Inferior parietal cortex (tissue), 1 donor: Measurements from ENCODE around the gene CFAP221.
A peak's percentile ranks its signal among the peaks of the same experiment; 100 is the strongest.

Source experiments
- DNase-seq: peaks from one replicate; pipeline ENCODE4 v3.0.0-alpha.2; 2016; ENCODE audit errors: extremely low spot score

The CFAP221 gene

GRCh38 chr2:119544075-119544938 is at the start of gene CFAP221:
TSS of gene CFAP221 (plus strand) at chr2:119544449. CDS start at chr2:119546132, 1,683 bp downstream.
- DNase-seq = peak; percentile 73

GRCh38 chr2:119495948-119496347 is 48.3 kb upstream of the CFAP221 start:
- DNase-seq = no peak

DNA sequence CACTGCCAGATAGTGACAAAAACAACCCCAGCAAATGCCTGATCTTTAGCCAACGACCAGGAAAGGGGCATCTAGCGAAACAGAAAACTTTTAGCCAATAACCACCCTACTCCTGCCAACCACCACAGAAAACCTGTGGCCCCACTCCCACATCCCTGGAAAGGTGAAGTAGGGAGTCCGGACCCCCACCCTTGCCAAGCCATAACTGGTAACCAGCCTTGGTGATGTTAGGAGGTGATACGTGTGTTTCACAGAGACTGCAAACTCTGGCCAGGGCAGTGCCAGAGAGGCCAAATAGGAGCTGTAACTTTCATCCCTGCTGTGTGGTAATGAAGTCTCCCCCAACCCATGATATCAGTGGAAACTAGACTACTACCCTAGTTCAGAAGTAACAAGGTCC is 47.6 kb upstream of the CFAP221 start:
- DNase-seq = no peak

GRCh38 chr2:119508756-119509155 is 35.5 kb upstream of the CFAP221 start:
- DNase-seq = no peak

- DNase-seq = no peak
Measured at GRCh38 chr2:119511989-119512388, 32.3 kb upstream of the CFAP221 start.

DNA sequence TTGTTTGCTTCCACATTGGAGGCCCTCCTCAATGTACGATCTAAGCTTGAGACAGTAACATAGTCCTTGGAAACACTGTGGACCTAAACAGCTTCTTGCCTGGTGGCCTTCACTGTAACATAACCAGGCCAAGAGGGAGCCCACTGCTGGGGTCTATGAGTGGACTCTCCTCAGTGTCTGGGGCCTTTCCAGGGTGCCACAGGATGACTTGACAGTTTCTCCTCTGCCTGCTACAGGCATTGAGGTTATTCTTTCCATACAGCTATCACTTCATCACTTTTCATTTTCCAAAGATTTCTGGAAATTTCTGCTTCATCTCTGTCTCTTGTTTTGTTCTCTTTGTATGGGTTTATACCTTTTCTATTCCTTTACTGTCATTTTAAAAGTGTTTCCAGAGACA is 31.3 kb upstream of the CFAP221 start:
- DNase-seq = no peak

GRCh38 chr2:119513832-119514231 is 30.4 kb upstream of the CFAP221 start:
- no peak for DNase-seq

GRCh38 chr2:119516121-119516520 is 28.1 kb upstream of the CFAP221 start:
- no peak for DNase-seq

- DNase-seq = peak; percentile 15
Measured at GRCh38 chr2:119517433-119517832, 26.8 kb upstream of the CFAP221 start.

- no peak for DNase-seq
Measured at GRCh38 chr2:119518401-119519056, 25.7 kb upstream of the CFAP221 start.

DNA sequence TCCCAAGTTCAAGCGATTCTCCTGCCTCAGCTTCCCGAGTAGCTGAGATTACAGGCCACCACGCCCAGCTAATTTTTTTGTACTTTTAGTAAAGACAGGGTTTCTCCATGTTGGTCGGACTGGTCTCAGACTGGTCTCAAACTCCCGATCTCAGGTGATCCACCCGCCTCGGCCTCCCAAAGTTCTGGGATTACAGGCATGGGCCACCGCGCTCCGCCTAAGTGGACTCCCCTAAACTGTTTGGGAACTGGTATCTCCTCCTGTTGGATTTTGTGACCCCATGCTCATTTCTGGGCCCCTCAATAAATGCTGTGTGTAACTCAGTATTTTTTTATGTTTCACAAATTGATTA is 25.2 kb upstream of the CFAP221 start:
- no peak for DNase-seq

DNA sequence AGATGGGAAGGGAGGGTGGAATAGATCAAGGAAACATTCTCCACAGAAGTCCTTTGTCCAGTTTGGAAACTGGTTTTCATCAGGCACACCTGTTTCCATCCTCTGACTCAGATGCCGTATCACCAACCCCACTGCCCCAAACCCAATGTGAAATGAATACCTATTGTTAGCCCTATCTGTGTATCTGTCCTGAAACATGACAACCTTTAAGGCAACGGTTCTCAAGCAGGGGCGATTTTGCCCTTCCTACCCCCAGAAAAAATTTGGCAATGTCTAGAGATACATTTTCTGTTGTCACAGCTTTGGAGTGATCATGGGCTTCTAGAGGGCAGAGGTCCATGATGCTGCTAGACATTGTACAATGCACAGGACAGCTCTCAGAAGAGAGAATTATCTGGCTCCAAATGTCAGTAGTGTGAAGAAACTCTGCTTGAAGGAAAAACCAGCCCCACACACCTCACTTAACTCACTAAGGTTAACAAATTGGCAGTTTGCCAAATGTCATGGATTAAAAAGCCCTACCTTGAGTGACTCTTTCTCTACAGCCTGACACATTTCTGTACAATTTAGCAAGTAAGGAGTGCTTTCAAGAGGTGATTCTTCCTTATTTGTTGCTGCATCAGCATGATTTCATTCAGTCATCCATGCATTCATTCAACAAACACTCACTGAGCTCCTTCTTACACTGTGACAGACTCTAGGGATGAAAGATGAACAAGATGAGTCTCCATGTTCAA is 23.4 kb upstream of the CFAP221 start:
- DNase-seq = no peak

DNA sequence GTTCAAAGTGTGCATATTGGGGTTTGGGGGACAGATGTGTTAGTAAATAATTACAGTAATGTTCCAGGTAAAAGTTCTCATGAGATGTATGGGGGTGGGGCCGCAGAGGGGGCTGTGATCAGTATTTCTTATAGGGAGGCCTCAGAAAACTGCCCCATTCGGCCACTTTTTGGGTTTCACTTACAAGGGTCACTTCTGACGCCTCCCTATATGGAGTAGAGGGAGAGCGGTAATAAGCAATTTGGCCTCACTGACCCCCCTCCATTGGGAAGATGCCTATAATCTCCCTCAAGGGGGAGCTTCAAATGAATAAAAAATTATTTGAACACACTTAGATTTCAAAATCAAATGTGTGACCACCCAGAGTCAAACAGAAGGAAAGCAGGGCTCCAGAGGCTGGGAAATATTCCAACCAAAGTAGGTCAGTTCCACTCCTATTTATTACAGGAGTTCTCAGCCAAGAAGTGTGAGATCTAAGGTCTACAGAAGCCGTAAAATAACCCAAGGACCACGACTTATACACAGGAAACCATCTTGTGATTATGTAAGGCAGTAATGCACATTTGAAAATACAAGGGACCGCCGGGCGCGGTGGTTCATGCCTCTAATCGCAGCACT is 22.7 kb upstream of the CFAP221 start:
- no peak for DNase-seq

DNA sequence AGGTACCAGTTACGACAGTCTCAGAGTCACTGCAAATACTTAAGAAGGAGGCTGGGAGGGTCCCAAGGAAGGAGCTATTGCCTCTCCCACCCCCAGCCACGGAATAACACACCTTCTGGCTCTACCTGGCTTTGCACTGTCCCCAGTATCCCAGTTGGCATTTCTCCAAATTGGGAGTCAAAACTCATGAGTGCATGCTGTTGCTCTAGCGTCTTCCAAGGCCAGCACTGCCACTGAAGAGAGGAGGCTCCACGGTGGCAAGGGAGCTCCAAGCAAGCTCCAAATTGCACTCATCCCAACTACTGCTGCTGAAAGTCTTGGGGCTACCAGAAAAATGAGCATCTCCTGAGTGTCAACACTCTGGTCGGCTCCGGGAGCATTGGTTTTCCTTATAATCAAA is 21.6 kb upstream of the CFAP221 start:
- no peak for DNase-seq

- DNase-seq = no peak
Measured at GRCh38 chr2:119523383-119523951, 20.8 kb upstream of the CFAP221 start.

GRCh38 chr2:119523952-119524694 is 20.1 kb upstream of the CFAP221 start, which contains the start of gene SCTR:
TSS of gene SCTR (minus strand) at chr2:119524483. CDS start at chr2:119524226, 257 bp downstream.
- no peak for DNase-seq

- no peak for DNase-seq
Measured at GRCh38 chr2:119525614-119526013, 18.6 kb upstream of the CFAP221 start.

- DNase-seq = no peak
Measured at GRCh38 chr2:119527999-119528398, 16.2 kb upstream of the CFAP221 start.

GRCh38 chr2:119531292-119531691 is 13.0 kb upstream of the CFAP221 start:
- DNase-seq = no peak

- DNase-seq = no peak
Measured at GRCh38 chr2:119533560-119533959, 10.7 kb upstream of the CFAP221 start.

DNA sequence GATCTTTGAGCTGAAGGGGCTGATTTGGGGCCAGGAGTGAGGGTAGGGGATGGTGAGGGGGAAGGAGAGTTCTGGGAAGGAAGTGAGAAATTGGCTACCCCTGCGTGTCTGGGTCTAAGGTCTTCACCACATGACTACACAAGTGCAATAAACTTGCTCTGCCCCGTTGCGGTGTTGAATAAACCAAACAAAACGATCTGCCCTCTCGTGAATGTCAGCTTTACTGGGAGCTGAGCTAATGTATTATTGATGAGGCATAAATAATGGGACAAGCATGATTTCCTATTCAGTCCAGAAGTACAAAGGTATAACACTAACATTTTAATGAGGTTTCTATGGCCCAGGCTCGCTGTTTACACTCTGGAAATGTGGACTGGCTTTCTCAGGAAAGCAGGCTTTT is 8.0 kb upstream of the CFAP221 start:
- no peak for DNase-seq
